Measurements from ENCODE around the gene CRABP1. TPM values are rescaled to one million over a fixed set of nuclear protein-coding genes. Genes with fewer than 3 reads are reported as not detected.

Gene CRABP1
- total RNA-seq, 1 experiment from 2014 or later: 444 TPM

DNA sequence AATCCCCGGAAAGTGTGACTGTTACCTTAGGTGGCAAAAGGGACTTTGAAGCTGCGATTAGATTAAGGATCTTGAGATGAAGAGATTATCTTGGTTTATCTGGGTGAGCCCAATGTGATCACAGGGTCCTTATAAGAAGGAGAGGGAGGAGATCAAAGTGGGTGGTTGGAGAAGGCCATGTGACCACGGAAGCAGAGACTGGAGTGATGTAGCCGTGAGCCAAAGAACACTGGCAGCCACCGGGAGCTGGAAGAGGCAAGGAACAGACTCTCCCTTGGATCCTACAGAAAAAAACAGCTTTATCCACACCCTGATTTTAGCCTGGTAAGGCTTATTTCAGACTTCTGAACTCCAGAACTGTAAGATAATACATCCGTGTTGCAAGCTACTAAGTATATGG, 29.9 kb downstream of the CRABP1 start:
- TF ChIP-seq SMAD3 (CRISPR knock-in tag; IDR thresholded peaks at IDR 0.05; ENCODE audit: borderline replicate concordance): no peak
- TF ChIP-seq, protein P1, sequence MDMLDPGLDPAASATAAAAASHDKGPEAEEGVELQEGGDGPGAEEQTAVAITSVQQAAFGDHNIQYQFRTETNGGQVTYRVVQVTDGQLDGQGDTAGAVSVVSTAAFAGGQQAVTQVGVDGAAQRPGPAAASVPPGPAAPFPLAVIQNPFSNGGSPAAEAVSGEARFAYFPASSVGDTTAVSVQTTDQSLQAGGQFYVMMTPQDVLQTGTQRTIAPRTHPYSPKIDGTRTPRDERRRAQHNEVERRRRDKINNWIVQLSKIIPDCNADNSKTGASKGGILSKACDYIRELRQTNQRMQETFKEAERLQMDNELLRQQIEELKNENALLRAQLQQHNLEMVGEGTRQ (CRISPR knock-in tag; IDR thresholded peaks at IDR 0.05): 0 out of 2 replicates have a peak, but pooled peaks have one; percentile 25
- Mint-ChIP-seq H3K27me3 (ENCODE audit: low read depth) (no peaks in the 10 kb centered on the region), H3K9me3 (no peaks in the 10 kb centered on the region), H3K36me3 (no peaks in the 10 kb centered on the region), H3K27ac (no peak overlapping the region), H3K4me1 (peaks cover 28% of the 10 kb centered on the region), H3K4me3 (no peak overlapping the region)
- POLR2A ChIA-PET: no interaction called here
- CTCF ChIA-PET: interaction anchor here (0.7 kb wide), 2 partner anchors 14 to 29 kb away, joined by 3 to 4 read pairs; no protein-coding TSS in a partner anchor
- ATAC-seq: no peak
- DNase-seq (ENCODE audit: low spot score): no peak

DNA sequence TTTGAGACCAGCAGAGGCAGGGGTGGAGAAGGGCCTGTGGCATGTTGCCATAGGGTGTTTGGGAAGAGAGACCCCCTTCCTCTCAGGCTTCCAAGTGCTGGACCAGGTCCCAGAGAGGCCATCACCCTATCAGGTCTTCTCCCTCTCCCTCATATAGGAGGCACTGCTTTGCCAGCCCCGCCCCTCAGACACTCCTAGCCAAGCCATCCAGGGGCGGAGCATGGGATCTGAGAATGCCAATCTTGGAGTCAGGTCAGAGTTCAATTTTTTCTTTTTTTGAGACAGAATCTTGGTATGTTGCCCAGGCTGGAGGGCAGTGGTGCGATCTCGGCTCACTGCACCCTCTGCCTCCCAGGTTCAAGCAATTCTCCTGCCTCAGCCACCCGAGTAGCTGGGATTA, 32.7 kb downstream of the CRABP1 start:
- peaks cover 31% of the 10 kb centered on the region for H3K4me1 Mint-ChIP-seq
- no peak overlapping the region for H3K27ac Mint-ChIP-seq
- CTCF ChIA-PET: no interaction called here
- ATAC-seq (peak; percentile 83), DNase-seq (ENCODE audit: low spot score) (no peak)
- TF ChIP-seq, protein P2, sequence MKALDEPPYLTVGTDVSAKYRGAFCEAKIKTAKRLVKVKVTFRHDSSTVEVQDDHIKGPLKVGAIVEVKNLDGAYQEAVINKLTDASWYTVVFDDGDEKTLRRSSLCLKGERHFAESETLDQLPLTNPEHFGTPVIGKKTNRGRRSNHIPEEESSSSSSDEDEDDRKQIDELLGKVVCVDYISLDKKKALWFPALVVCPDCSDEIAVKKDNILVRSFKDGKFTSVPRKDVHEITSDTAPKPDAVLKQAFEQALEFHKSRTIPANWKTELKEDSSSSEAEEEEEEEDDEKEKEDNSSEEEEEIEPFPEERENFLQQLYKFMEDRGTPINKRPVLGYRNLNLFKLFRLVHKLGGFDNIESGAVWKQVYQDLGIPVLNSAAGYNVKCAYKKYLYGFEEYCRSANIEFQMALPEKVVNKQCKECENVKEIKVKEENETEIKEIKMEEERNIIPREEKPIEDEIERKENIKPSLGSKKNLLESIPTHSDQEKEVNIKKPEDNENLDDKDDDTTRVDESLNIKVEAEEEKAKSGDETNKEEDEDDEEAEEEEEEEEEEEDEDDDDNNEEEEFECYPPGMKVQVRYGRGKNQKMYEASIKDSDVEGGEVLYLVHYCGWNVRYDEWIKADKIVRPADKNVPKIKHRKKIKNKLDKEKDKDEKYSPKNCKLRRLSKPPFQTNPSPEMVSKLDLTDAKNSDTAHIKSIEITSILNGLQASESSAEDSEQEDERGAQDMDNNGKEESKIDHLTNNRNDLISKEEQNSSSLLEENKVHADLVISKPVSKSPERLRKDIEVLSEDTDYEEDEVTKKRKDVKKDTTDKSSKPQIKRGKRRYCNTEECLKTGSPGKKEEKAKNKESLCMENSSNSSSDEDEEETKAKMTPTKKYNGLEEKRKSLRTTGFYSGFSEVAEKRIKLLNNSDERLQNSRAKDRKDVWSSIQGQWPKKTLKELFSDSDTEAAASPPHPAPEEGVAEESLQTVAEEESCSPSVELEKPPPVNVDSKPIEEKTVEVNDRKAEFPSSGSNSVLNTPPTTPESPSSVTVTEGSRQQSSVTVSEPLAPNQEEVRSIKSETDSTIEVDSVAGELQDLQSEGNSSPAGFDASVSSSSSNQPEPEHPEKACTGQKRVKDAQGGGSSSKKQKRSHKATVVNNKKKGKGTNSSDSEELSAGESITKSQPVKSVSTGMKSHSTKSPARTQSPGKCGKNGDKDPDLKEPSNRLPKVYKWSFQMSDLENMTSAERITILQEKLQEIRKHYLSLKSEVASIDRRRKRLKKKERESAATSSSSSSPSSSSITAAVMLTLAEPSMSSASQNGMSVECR (CRISPR knock-in tag; IDR thresholded peaks at IDR 0.05; ENCODE audit: borderline replicate concordance): no peak
- TF ChIP-seq JUN (CRISPR knock-in tag; IDR thresholded peaks at IDR 0.05) (no peak), GTF2I (CRISPR knock-in tag; conservative IDR thresholded peaks at IDR 0.05) (no peak), ZNF416 (CRISPR knock-in tag; IDR thresholded peaks at IDR 0.05) (no peak), MXD4 (CRISPR knock-in tag; IDR thresholded peaks at IDR 0.05; ENCODE audit: borderline replicate concordance) (no peak), RELA (CRISPR knock-in tag; IDR thresholded peaks at IDR 0.05; ENCODE audit: borderline replicate concordance) (no peak), MYBL2 (CRISPR knock-in tag; IDR thresholded peaks at IDR 0.05) (no peak), ZNF671 (CRISPR knock-in tag; IDR thresholded peaks at IDR 0.05) (no peak), ATF1 (CRISPR knock-in tag; IDR thresholded peaks at IDR 0.05) (no peak), IRF2 (CRISPR knock-in tag; IDR thresholded peaks at IDR 0.05; ENCODE audit: borderline replicate concordance, low read depth) (no peak), OVOL2 (CRISPR knock-in tag; IDR thresholded peaks at IDR 0.05; ENCODE audit: borderline replicate concordance) (no peak), GABPB1 (CRISPR knock-in tag; IDR thresholded peaks at IDR 0.05) (no peak), NR2C2 (CRISPR knock-in tag; IDR thresholded peaks at IDR 0.05) (no peak), SOX15 (CRISPR knock-in tag; IDR thresholded peaks at IDR 0.05) (no peak)
- TF ChIP-seq, protein P3, sequence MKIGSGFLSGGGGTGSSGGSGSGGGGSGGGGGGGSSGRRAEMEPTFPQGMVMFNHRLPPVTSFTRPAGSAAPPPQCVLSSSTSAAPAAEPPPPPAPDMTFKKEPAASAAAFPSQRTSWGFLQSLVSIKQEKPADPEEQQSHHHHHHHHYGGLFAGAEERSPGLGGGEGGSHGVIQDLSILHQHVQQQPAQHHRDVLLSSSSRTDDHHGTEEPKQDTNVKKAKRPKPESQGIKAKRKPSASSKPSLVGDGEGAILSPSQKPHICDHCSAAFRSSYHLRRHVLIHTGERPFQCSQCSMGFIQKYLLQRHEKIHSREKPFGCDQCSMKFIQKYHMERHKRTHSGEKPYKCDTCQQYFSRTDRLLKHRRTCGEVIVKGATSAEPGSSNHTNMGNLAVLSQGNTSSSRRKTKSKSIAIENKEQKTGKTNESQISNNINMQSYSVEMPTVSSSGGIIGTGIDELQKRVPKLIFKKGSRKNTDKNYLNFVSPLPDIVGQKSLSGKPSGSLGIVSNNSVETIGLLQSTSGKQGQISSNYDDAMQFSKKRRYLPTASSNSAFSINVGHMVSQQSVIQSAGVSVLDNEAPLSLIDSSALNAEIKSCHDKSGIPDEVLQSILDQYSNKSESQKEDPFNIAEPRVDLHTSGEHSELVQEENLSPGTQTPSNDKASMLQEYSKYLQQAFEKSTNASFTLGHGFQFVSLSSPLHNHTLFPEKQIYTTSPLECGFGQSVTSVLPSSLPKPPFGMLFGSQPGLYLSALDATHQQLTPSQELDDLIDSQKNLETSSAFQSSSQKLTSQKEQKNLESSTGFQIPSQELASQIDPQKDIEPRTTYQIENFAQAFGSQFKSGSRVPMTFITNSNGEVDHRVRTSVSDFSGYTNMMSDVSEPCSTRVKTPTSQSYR (CRISPR knock-in tag; IDR thresholded peaks at IDR 0.05): no peak
- TF ChIP-seq, protein P4, sequence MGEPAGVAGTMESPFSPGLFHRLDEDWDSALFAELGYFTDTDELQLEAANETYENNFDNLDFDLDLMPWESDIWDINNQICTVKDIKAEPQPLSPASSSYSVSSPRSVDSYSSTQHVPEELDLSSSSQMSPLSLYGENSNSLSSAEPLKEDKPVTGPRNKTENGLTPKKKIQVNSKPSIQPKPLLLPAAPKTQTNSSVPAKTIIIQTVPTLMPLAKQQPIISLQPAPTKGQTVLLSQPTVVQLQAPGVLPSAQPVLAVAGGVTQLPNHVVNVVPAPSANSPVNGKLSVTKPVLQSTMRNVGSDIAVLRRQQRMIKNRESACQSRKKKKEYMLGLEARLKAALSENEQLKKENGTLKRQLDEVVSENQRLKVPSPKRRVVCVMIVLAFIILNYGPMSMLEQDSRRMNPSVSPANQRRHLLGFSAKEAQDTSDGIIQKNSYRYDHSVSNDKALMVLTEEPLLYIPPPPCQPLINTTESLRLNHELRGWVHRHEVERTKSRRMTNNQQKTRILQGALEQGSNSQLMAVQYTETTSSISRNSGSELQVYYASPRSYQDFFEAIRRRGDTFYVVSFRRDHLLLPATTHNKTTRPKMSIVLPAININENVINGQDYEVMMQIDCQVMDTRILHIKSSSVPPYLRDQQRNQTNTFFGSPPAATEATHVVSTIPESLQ (CRISPR knock-in tag; IDR thresholded peaks at IDR 0.05): no peak
- H3K36me3 Mint-ChIP-seq: no peaks in the 10 kb centered on the region
- no peak overlapping the region for H3K4me3 Mint-ChIP-seq
- H3K9me3 Mint-ChIP-seq: no peaks in the 10 kb centered on the region
- H3K27me3 Mint-ChIP-seq (ENCODE audit: low read depth): peaks cover 2% of the 10 kb centered on the region; the same call in 1 of the 2 replicates
- POLR2A ChIA-PET: no interaction called here
